ENCODE results near the gene BMPR1A. TPM values are rescaled to one million over a fixed set of nuclear protein-coding genes. Genes with fewer than 3 reads are reported as not detected.

The BMPR1A gene
- total and polyA plus RNA-seq, 2 of the 4 experiments (the other 2 are of a cell fraction): 15.9 to 93.7 TPM

DNA sequence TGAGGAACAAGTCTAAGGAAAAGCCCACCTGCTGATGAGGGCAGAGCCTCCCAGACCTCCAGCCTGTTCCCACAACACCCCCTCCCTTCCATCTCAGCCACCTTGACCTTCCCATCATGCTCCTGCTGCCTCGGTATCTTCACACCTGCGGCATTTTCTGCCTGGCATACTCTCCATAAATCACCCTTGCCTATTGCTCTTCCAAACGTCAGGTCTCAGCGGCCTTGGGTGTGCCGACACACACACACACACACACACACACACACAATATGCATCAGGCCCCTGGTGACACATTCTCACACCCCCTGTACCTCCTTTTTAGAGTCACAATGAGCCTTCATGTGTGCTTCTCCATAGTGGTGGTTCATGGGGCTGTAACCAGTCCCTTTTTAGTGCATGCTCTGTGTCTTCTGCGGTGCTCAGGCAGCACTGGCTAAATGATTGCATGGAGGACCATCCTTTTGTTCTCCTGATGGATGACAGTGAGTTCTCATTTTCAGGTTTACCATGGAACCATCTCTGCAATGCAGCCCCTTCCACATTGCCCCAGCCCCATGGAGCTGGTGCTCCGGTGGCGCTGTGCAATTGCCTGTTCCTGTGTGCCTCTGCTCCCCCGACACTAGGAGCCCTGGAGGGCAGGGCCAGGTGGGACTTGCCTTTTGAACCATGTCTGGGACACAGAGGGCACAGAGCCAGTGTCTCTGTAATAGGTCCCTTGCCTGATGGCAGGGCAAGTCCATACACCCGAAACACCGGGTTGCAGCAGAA is 216.4 kb downstream of the BMPR1A start (continued):
- no peak for TF ChIP-seq ELK1 (IDR thresholded peaks at IDR 0.05; ENCODE audit: borderline replicate concordance, low read depth, low read length)

DNA sequence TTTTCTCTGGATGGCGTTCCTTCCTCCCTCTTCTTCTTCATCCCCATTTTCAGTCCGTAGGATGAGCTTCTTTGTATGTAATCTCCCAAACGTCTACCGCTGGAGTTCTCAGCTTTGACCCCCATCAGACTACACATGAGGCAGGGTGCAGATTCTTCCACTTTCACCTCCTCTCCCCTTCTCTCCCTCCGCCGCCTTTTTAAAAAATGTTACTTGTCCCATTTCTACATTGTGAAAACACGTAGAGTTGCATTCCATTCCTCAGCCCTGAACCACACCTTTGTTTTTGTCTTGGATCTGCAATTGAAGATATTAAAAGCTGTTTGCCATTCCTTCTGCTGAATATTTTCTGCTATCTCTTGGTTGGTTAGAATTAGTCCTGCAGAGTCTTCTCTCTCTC is 218.1 kb downstream of the BMPR1A start:
- Histone ChIP-seq H3K4me2 (ENCODE audit: low read depth, low read length) (no peak overlapping the region), H3K56ac (ENCODE audit: extremely low read depth, insufficient read depth, low read length) (no peak overlapping the region), H3K18ac (ENCODE audit: low read depth, low read length) (no peak overlapping the region), H2AFZ (replicated peaks; ENCODE audit: low read length, poor library complexity) (no peak overlapping the region), H3K9ac (ENCODE audit: low read depth, low read length) (no peak overlapping the region), H4K8ac (ENCODE audit: low read depth in 2 of 2, low read length in 2 of 2) (no peak overlapping the region), H3K9me3 (ENCODE audit: control insufficient read depth, insufficient read depth, low read length) (no peaks in the 10 kb centered on the region), H2AK5ac (ENCODE audit: low read depth, low read length) (no peak overlapping the region), H3K79me1 (ENCODE audit: low read depth in 1 of 2, low read length in 2 of 2) (peaks cover 0 to 14% of the 10 kb centered on the region in 2 experiments; a peak in 3 of 4 replicates), H4K91ac (ENCODE audit: insufficient read depth, low read depth, low read length) (no peak overlapping the region), H3K4me1 (ENCODE audit: control insufficient read depth, insufficient read depth, low read length) (peaks cover 21% of the 10 kb centered on the region), H2AK9ac (replicated peaks; ENCODE audit: low read depth, low read length, poor library complexity) (no peak overlapping the region), H3K23ac (ENCODE audit: low read depth, low read length) (no peak overlapping the region), H2BK120ac (ENCODE audit: low read depth, low read length) (no peak overlapping the region), H2BK15ac (ENCODE audit: low read depth, low read length) (no peak overlapping the region), H3K14ac (replicated peaks; ENCODE audit: low read depth, low read length) (no peak overlapping the region), H3K4me3 (ENCODE audit: insufficient read depth, low read depth, low read length) (no peak overlapping the region), H4K5ac (ENCODE audit: low read depth, low read length) (no peak overlapping the region), H3K27me3 (ENCODE audit: control insufficient read depth, insufficient read depth, low read length) (no peaks in the 10 kb centered on the region), H2BK20ac (ENCODE audit: low read depth, low read length) (no peak overlapping the region), H4K20me1 (ENCODE audit: insufficient read depth, low read length) (no peaks in the 10 kb centered on the region; the same call in 1 of the 2 replicates), H2BK5ac (ENCODE audit: low read depth, low read length, poor library complexity, severe bottlenecking) (no peak overlapping the region), H3K9me1 (ENCODE audit: insufficient read depth, low read length) (peaks cover 7% of the 10 kb centered on the region; the same call in 1 of the 2 replicates), H3K27ac (ENCODE audit: insufficient read depth, low read length) (no peak overlapping the region), H3K4ac (ENCODE audit: low read depth, low read length) (no peak overlapping the region; the same call in 1 of the 2 replicates), H3K36me3 (ENCODE audit: control insufficient read depth, insufficient read depth, low read length) (no peaks in the 10 kb centered on the region)
- no peak for TF ChIP-seq POLR2A (IDR thresholded peaks at IDR 0.05; ENCODE audit: low read depth, low read length)
- in situ Hi-C loops (cut with MboI; ENCODE audit: low sequenced_read_pairs) (no loop called here), intact Hi-C loops (cut with micrococcal nuclease) (no loop called here), dilution Hi-C loops (cut with HindIII; ENCODE audit: low sequenced_read_pairs, unreplicated experiment) (no loop called here)
- no TSS peak for BruUV-seq (replicated peaks)
- DNase-seq (no peak), ATAC-seq (ENCODE audit: low read depth) (no peak)
- 72% methylated on average over 3 of the region's 7 CpGs; no CpG with 5 or more reads in 1 of the 2 experiments for WGBS, 2 experiments (ENCODE audit: extremely low coverage in 2 of 2, insufficient read length in 1 of 2)
- CTCF ChIA-PET: interaction anchor here (0.6 kb wide), 1 partner anchor 51 kb away, joined by 3 read pairs; no protein-coding TSS in a partner anchor
- POLR2A ChIA-PET (ENCODE audit: unreplicated experiment): no interaction called here
